ENCODE results near the gene PMAIP1. TPM values are rescaled to one million over a fixed set of nuclear protein-coding genes. Genes with fewer than 3 reads are reported as not detected.

PMAIP1 gene
- total RNA-seq, 1 donor from 2014 or later, result 4.6 TPM

DNA sequence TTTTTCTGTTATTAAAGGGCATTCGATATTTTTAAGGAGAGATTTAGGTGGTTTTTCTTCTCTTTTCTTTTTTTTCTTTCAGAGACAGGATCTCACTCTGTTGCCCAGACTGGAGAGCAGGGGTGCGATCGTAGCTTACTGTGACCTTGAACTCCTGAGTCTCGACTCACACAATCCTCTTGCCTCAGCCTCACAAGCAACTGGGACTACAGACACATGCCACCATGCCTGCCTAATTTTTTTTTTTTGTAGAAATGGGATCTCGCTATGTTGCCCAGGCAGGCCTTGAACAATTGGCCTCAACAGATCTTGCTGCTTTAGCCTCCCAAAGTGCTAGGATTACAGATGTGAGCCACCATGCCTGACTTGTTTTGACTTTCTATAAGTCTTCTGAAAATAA, 26.3 kb downstream of the PMAIP1 start:
- no peak overlapping the region for H3K4me3 Mint-ChIP-seq
- no peak overlapping the region for H3K27ac Mint-ChIP-seq (ENCODE audit: unreplicated experiment)
- no peaks in the 10 kb centered on the region for H3K36me3 Mint-ChIP-seq (ENCODE audit: low read depth)
- no peaks in the 10 kb centered on the region for H3K9me3 Mint-ChIP-seq
- H3K4me1 Mint-ChIP-seq, result no peaks in the 10 kb centered on the region
- H3K27me3 Mint-ChIP-seq (ENCODE audit: low read depth), result peaks cover 2% of the 10 kb centered on the region
- no peak for TF ChIP-seq CTCF (conservative IDR thresholded peaks at IDR 0.05)
- DNase-seq (ENCODE audit: low read depth, low spot score), result no peak

GRCh38 chr18:59927246-59927825, 27.5 kb downstream of the PMAIP1 start:
- DNase-seq (ENCODE audit: low read depth, low spot score), result no peak
- H3K4me1 Mint-ChIP-seq, result no peaks in the 10 kb centered on the region
- H3K27ac Mint-ChIP-seq (ENCODE audit: unreplicated experiment), result no peak overlapping the region
- no peak overlapping the region for H3K4me3 Mint-ChIP-seq
- peaks cover 2% of the 10 kb centered on the region for H3K27me3 Mint-ChIP-seq (ENCODE audit: low read depth)
- H3K9me3 Mint-ChIP-seq, result no peaks in the 10 kb centered on the region
- no peak for TF ChIP-seq CTCF (conservative IDR thresholded peaks at IDR 0.05)
- no peaks in the 10 kb centered on the region for H3K36me3 Mint-ChIP-seq (ENCODE audit: low read depth)

GRCh38 chr18:59928201-59928600, 28.4 kb downstream of the PMAIP1 start:
- TF ChIP-seq CTCF (conservative IDR thresholded peaks at IDR 0.05), result no peak
- DNase-seq (ENCODE audit: low read depth, low spot score), result no peak
- Mint-ChIP-seq H3K4me1 (no peaks in the 10 kb centered on the region), H3K27ac (ENCODE audit: unreplicated experiment) (no peak overlapping the region), H3K4me3 (no peak overlapping the region), H3K36me3 (ENCODE audit: low read depth) (no peaks in the 10 kb centered on the region), H3K9me3 (no peaks in the 10 kb centered on the region), H3K27me3 (ENCODE audit: low read depth) (peaks cover 2% of the 10 kb centered on the region)

DNA sequence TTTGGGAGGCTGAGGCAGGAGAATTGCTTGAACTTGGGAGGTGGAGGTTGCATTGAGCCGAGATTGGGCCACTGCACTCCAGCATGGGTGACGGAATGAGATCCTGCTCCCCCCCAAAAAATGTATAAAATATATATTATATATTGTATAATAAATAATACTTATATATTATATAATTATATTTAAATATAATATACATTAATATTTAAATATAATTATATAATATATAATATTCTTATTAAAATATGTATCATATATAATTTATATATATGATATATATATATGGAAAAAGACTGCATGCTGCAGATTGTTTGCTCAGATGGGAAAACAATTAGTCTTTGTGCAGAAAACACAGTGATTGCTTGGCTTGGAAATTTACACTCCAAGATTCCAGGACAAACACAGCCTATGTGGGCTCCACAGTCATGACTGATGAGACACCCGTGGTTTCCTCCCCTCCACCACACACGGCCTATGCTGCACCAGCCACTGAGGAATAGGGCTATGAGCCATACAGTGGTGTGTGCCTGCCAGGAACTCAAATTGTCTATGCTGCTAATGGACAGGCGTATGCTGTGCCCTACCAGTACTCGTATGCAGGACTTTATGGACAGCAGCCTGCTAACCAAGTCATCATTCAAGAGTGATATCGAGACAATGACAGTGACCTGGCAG, 30.0 kb downstream of the PMAIP1 start:
- H3K36me3 Mint-ChIP-seq (ENCODE audit: low read depth), result no peaks in the 10 kb centered on the region

GRCh38 chr18:59932401-59932800, 32.6 kb downstream of the PMAIP1 start:
- H3K27me3 Mint-ChIP-seq (ENCODE audit: low read depth), result no peaks in the 10 kb centered on the region
- no peaks in the 10 kb centered on the region for H3K9me3 Mint-ChIP-seq
- no peak overlapping the region for H3K4me3 Mint-ChIP-seq
- TF ChIP-seq CTCF (conservative IDR thresholded peaks at IDR 0.05), result no peak
- peak overlapping the region; percentile 66 for H3K27ac Mint-ChIP-seq (ENCODE audit: unreplicated experiment)
- DNase-seq (ENCODE audit: low read depth, low spot score), result no peak
- H3K36me3 Mint-ChIP-seq (ENCODE audit: low read depth), result no peaks in the 10 kb centered on the region
- no peaks in the 10 kb centered on the region for H3K4me1 Mint-ChIP-seq

More for the DNA sequence above, 30.0 kb downstream of the PMAIP1 start:
- no peak overlapping the region for H3K4me3 Mint-ChIP-seq
- no peaks in the 10 kb centered on the region for H3K27me3 Mint-ChIP-seq (ENCODE audit: low read depth)
- H3K9me3 Mint-ChIP-seq, result no peaks in the 10 kb centered on the region
- no peak for DNase-seq (ENCODE audit: low read depth, low spot score)
- no peaks in the 10 kb centered on the region for H3K4me1 Mint-ChIP-seq
- no peak for TF ChIP-seq CTCF (conservative IDR thresholded peaks at IDR 0.05)
- no peak overlapping the region for H3K27ac Mint-ChIP-seq (ENCODE audit: unreplicated experiment)

Measured in neural crest cell (in vitro differentiated cells).